Measurements from ENCODE around the gene FTSJ3. TPM values are rescaled to one million over a fixed set of nuclear protein-coding genes. Genes with fewer than 3 reads are reported as not detected.

The FTSJ3 gene
- total and polyA plus RNA-seq, 2 of the 13 experiments (the other 11 are each of a cell fraction or from before 2014, with no cell fraction given): 26.0 to 64.2 TPM

- TF ChIP-seq, protein P1, sequence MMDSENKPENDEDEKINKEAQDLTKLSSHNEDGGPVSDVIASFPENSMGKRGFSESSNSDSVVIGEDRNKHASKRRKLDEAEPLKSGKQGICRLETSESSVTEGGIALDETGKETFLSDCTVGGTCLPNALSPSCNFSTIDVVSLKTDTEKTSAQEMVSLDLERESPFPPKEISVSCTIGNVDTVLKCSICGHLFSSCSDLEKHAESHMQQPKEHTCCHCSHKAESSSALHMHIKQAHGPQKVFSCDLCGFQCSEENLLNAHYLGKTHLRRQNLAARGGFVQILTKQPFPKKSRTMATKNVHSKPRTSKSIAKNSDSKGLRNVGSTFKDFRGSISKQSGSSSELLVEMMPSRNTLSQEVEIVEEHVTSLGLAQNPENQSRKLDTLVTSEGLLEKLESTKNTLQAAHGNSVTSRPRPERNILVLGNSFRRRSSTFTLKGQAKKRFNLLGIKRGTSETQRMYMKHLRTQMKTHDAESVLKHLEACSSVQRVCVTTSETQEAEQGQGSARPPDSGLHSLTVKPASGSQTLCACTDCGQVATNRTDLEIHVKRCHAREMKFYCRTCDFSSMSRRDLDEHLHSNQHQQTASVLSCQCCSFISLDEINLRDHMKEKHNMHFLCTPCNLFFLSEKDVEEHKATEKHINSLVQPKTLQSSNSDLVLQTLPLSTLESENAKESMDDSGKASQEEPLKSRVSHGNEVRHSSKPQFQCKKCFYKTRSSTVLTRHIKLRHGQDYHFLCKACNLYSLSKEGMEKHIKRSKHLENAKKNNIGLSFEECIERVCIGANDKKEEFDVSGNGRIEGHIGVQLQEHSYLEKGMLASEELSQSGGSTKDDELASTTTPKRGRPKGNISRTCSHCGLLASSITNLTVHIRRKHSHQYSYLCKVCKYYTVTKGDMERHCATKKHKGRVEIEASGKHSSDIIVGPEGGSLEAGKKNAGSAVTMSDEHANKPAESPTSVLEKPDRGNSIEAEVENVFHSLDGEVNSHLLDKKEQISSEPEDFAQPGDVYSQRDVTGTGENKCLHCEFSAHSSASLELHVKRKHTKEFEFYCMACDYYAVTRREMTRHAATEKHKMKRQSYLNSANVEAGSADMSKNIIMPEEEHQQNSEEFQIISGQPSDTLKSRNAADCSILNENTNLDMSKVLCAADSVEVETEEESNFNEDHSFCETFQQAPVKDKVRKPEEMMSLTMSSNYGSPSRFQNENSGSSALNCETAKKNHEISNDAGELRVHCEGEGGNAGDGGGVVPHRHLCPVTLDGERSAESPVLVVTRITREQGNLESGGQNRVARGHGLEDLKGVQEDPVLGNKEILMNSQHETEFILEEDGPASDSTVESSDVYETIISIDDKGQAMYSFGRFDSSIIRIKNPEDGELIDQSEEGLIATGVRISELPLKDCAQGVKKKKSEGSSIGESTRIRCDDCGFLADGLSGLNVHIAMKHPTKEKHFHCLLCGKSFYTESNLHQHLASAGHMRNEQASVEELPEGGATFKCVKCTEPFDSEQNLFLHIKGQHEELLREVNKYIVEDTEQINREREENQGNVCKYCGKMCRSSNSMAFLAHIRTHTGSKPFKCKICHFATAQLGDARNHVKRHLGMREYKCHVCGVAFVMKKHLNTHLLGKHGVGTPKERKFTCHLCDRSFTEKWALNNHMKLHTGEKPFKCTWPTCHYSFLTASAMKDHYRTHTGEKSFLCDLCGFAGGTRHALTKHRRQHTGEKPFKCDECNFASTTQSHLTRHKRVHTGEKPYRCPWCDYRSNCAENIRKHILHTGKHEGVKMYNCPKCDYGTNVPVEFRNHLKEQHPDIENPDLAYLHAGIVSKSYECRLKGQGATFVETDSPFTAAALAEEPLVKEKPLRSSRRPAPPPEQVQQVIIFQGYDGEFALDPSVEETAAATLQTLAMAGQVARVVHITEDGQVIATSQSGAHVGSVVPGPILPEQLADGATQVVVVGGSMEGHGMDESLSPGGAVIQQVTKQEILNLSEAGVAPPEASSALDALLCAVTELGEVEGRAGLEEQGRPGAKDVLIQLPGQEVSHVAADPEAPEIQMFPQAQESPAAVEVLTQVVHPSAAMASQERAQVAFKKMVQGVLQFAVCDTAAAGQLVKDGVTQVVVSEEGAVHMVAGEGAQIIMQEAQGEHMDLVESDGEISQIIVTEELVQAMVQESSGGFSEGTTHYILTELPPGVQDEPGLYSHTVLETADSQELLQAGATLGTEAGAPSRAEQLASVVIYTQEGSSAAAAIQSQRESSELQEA (CRISPR knock-in tag; IDR thresholded peaks at IDR 0.05; ENCODE audit: not compliant biosample characterization): no peak
- TF ChIP-seq SP2 (CRISPR knock-in tag; IDR thresholded peaks at IDR 0.05): no peak
- TF ChIP-seq, protein P2, sequence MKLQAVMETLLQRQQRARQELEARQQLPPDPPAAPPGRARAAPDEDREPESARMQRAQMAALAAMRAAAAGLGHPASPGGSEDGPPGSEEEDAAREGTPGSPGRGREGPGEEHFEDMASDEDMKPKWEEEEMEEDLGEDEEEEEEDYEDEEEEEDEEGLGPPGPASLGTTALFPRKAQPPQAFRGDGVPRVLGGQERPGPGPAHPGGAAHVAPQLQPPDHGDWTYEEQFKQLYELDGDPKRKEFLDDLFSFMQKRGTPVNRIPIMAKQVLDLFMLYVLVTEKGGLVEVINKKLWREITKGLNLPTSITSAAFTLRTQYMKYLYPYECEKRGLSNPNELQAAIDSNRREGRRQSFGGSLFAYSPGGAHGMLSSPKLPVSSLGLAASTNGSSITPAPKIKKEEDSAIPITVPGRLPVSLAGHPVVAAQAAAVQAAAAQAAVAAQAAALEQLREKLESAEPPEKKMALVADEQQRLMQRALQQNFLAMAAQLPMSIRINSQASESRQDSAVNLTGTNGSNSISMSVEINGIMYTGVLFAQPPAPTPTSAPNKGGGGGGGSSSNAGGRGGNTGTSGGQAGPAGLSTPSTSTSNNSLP (IDR thresholded peaks at IDR 0.05; ENCODE audit: low read depth, low read length): no peak
- TF ChIP-seq ZBTB40 (IDR thresholded peaks at IDR 0.05): no peak
- TF ChIP-seq ZBTB40 (CRISPR knock-in tag; IDR thresholded peaks at IDR 0.05): peak; percentile 88
- 0 out of 2 replicates have a peak, but pooled peaks have one; percentile 34 for TF ChIP-seq SRY (CRISPR knock-in tag; IDR thresholded peaks at IDR 0.05)
- no peak for TF ChIP-seq ZNF790 (CRISPR knock-in tag; IDR thresholded peaks at IDR 0.05; ENCODE audit: borderline replicate concordance)
- TF ChIP-seq, protein P3, sequence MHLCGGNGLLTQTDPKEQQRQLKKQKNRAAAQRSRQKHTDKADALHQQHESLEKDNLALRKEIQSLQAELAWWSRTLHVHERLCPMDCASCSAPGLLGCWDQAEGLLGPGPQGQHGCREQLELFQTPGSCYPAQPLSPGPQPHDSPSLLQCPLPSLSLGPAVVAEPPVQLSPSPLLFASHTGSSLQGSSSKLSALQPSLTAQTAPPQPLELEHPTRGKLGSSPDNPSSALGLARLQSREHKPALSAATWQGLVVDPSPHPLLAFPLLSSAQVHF (CRISPR knock-in tag; IDR thresholded peaks at IDR 0.05): no peak
Measured at GRCh38 chr17:63841350-63842172, 14.1 kb upstream of the FTSJ3 start (continued).

All from HepG2 (cell line).